Activated naive CD4-positive, alpha-beta T cell treated with anti-CD3 and anti-CD28 coated beads, Interleukin-2, amount 50 U/mL, for 72 hours (primary cell): ENCODE data around the gene PTPRT. TPM values are rescaled to one million over a fixed set of nuclear protein-coding genes. Genes with fewer than 3 reads are reported as not detected.

Experiments used
- ATAC-seq, 2 donors: fragments of 150-1000 bp; cut with Tn5 transposase; 2 replicates each; pipeline ENCODE4 v1.10.0; 2021; ENCODE audit warnings: mild to moderate bottlenecking in 2 of 2, moderate library complexity in 2 of 2
- DNase-seq, 2 donors: peaks; one replicate each; pipeline ENCODE4 v3.0.0; 2021 to 2022; ENCODE audit warnings: low spot score in 2 of 2
- H3K27ac Mint-ChIP-seq, 2 donors: one replicate each; pipeline ENCODE4 v1.8.0; 2022; ENCODE audit warnings: mild to moderate bottlenecking in 2 of 2, mixed read lengths in 2 of 2
- H3K36me3 Mint-ChIP-seq, 2 donors: one replicate each; pipeline ENCODE4 v1.8.0; 2022; ENCODE audit warnings: mixed read lengths in 2 of 2
- H3K9me3 Mint-ChIP-seq, 2 donors: one replicate each; pipeline ENCODE4 v1.8.0; 2022; ENCODE audit warnings: mixed read lengths in 2 of 2
- total RNA-seq, 2 donors: library from RNA; stranded (reverse); gene quantifications; one replicate each; pipeline ENCODE4 v1.2.3, GENCODE V29; 2022

Gene PTPRT
- total RNA-seq, 2 donors from 2014 or later = not detected

DNA sequence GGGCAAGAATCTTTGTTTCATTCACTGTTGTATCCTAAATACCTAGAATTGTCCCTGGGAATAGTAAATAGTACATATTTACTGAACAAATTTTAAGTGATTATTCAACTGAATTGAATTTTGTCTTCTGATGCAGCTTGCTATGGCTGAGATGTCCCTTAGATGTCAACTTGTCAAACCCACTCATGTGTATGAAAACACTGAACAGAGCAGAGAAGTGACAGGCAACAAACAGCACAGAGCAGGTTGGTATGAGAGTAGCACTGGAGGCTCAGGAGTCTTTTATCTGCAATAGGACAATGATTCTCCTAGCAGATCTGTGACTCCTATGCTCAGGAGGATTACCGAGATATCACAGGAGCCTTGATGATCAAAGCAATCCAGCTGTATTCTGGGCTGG lies 1031.4 kb downstream of the PTPRT start:
- Mint-ChIP-seq H3K36me3 (no peaks in the 10 kb centered on the region), H3K9me3 (peaks cover 7 to 15% of the 10 kb centered on the region in 2 donors)
- no peak for ATAC-seq

DNA sequence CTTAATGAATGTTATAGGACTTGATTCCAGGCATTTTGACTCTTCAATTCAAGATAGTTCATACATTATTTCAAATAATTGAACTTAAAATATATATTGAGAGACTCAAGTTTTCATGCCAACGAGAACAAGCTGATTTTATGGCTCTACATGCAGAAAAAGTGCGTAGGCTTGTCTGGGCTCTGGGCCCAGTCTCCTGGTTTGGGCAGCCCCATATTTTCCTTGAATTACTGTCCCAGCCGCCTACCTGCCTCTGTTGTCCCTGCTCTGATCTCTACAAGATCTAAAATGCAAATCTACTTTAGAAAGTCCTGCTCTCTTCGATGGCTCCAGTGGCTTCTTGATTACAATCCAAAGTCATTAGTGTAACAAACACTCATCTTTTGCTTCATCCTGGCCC lies 1034.1 kb downstream of the PTPRT start:
- ATAC-seq (no peak), DNase-seq (no peak)
- Mint-ChIP-seq H3K36me3 (no peaks in the 10 kb centered on the region), H3K27ac (no peak overlapping the region), H3K9me3 (peaks cover 4 to 26% of the 10 kb centered on the region in 2 donors)

More for the DNA sequence above, 1031.4 kb downstream of the PTPRT start:
- no peak overlapping the region for H3K27ac Mint-ChIP-seq
- DNase-seq = no peak

DNA sequence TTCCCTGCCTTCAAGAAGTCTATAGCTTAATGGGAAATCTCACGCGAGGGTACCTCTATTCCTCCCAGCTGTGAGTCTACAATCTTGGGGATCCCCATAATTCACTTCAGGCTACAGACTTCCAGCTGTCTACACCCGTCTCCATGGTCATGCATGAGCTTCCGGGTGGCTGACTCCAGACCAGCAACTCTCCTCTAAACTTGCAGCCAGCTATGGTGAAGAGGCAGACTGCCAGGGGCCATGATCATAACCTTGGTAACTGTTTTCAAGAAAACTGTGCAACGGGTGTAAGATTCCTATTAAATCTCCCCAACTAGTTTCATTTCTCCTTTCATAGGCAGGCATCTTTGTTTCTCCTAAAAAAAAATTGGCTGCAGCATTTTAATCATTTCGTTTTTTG lies 1037.1 kb downstream of the PTPRT start:
- DNase-seq = no peak
- Mint-ChIP-seq H3K27ac (no peak overlapping the region), H3K36me3 (no peaks in the 10 kb centered on the region), H3K9me3 (peaks cover 4 to 26% of the 10 kb centered on the region in 2 donors)
- ATAC-seq = no peak

DNA sequence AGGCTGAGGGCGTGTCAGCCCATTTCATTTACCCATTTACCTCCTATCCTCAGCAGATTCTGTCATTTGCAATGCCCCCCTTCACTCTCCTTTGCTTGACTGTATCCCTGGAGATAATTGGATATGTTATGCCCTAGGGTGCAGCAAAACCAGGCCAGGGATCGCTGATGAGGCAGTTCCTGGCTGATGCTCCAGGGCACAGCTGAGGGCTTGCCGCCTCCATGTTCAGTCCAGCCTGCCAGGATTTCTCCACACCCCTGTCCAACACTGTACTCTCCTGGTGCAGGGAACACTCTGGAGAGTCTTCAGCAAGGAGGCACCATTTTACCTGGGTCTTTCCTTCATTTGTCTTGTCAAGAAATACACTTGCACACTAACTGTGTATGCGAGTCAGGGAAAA lies 1039.5 kb downstream of the PTPRT start:
- DNase-seq (no peak), ATAC-seq (no peak)
- peaks cover 0 to 14% of the 10 kb centered on the region in 2 donors for H3K9me3 Mint-ChIP-seq
- H3K36me3 Mint-ChIP-seq = no peaks in the 10 kb centered on the region
- no peak overlapping the region for H3K27ac Mint-ChIP-seq

DNA sequence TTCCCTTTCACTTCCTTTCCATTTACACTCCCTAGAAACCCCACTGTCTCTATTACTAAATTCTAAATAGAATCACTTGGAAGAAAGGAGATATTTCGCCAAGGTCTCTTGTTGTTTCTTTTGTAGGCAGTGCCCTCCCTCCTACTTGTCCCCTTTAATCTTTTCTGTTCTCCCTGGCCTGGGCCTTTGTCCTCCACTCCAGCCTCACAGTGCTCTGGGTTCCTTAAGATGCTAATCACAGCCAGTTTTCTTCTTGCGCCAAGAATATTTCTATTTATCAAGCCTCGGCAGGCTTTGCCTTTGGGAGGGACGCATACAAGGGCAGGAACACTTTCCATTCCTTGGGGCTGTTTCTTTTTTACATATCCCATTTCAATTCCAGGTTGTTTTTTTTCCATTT lies 1051.0 kb downstream of the PTPRT start:
- no peak for ATAC-seq
- no peak overlapping the region for H3K27ac Mint-ChIP-seq
- no peak for DNase-seq
- no peaks in the 10 kb centered on the region for H3K36me3 Mint-ChIP-seq
- H3K9me3 Mint-ChIP-seq = peaks cover 8 to 11% of the 10 kb centered on the region in 2 donors

DNA sequence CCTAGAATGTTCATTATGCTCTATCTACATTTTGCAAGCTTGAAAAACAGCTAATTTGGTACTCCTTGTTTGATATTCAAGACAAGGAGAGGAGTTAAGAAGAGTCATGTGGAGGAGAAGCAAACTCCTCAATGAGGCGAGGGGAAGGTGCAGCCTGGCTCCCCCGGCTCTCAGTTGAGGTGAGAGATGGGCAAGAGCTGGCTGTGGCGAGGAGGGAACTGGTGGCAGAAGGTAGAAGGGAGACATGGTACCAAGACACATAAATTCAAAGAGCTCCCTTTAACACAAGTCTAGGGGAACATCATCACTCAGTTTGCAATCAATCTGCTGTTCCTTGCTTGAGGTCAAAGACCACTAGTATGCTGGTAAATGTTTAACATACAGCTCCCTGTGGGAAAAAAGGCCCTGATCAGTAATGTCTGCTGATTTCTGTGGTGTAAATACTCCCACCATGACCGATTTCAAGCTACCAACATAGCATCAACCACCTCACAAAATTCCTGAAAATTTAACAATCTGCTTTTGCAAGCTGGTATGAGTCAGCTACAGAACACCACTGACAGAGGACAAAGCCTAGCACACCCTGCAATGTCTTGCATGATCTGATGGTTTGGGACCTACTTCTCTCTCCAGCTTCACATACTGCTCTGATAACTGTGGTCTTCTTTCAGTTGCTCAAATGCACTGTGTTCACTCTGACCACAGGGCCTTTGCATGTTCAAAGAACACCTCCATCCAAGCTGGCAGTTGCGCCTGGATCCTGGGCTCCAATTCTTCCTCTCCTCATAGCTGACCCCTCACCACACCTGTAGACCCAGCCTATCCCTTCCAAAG lies 1055.2 kb downstream of the PTPRT start:
- peaks cover 0 to 5% of the 10 kb centered on the region in 2 donors for H3K9me3 Mint-ChIP-seq
- no peak overlapping the region for H3K27ac Mint-ChIP-seq
- no peaks in the 10 kb centered on the region for H3K36me3 Mint-ChIP-seq
- no peak for DNase-seq
- no peak for ATAC-seq

DNA sequence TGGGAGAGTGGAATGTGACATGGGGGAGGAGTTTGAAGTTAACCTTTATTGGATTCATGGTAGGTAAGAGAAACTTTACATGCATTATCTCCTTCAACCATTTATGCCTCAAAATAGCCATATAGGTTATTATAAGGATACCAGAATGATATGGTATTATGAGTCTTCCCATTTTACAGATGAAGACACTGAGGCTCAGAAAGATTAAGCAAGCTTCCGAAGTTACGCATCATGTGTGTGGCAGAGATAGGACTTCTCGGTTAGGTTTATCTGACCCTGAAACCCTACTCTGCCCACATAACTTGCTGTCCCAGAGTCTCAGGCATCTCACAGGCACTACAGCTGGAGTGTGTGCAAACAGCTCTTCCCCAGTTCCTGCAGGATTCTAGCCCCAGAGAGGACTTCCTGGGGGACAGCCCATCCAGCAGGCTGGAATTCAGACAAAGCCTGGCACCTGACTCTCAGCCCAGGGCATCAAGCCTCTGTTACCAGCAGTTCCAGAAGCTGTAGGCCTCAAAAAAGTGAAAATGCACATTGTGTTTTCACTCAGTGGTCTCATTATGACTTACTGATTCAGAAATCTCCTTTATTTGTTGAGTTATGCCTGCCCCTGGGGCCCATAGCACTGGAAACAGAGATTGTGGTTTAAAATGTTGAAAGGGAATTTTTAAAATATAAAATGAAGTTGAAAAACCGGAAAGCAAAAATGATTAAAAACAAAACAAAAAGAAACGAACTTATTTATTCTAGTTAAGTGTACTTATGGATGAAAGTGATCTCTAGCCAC lies 1058.7 kb downstream of the PTPRT start:
- no peak overlapping the region for H3K27ac Mint-ChIP-seq
- ATAC-seq (no peak), DNase-seq (no peak)
- H3K9me3 Mint-ChIP-seq = peaks cover 3% of the 10 kb centered on the region in 2 donors
- no peaks in the 10 kb centered on the region for H3K36me3 Mint-ChIP-seq

DNA sequence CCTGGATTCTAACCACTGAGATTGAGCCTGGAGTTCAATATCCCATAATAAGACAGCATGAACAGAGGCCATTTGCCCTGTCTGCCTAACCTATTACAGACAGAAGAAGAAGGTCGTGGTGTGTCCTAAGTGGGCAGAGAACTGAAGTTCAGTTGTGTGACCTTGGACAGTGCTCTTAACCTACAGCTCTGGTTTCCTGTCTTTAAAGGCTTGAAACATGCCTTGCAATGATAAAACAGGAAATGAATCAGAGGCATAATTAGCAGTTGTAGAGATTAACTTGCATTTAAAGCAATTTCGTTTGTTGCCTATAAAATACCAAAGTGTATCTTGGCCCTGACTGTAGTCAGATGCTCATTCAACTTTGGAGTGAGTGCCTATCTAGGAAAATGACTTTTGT lies 1064.3 kb downstream of the PTPRT start:
- DNase-seq = no peak
- Mint-ChIP-seq H3K9me3 (peaks cover 3 to 13% of the 10 kb centered on the region in 2 donors), H3K36me3 (no peaks in the 10 kb centered on the region), H3K27ac (no peak overlapping the region)
- ATAC-seq = no peak

DNA sequence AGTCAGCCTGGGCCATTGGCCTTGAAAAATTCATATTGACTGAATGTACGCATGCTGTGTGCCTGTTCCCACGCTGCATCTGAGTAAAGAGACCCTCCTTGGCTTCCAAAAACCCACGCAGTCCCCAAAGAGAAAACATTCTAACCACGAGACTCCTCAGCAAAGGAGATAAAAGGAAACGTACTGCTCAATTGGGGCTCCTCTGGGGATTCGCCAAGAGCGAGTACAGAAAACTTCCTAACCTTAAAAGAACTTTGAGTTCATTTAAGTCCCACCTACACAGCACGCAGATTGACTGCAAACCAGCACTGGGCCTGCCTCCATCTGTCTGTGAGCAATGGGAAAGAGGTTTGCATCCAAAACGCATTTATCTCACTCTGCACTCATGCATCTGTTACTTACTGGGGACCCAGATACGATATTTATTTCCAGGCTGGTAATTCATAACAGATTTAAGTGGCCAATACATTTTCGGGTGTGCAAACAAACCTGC lies 1065.7 kb downstream of the PTPRT start:
- no peak overlapping the region for H3K27ac Mint-ChIP-seq
- ATAC-seq (no peak), DNase-seq (no peak)
- H3K9me3 Mint-ChIP-seq = peaks cover 3 to 13% of the 10 kb centered on the region in 2 donors
- no peaks in the 10 kb centered on the region for H3K36me3 Mint-ChIP-seq

DNA sequence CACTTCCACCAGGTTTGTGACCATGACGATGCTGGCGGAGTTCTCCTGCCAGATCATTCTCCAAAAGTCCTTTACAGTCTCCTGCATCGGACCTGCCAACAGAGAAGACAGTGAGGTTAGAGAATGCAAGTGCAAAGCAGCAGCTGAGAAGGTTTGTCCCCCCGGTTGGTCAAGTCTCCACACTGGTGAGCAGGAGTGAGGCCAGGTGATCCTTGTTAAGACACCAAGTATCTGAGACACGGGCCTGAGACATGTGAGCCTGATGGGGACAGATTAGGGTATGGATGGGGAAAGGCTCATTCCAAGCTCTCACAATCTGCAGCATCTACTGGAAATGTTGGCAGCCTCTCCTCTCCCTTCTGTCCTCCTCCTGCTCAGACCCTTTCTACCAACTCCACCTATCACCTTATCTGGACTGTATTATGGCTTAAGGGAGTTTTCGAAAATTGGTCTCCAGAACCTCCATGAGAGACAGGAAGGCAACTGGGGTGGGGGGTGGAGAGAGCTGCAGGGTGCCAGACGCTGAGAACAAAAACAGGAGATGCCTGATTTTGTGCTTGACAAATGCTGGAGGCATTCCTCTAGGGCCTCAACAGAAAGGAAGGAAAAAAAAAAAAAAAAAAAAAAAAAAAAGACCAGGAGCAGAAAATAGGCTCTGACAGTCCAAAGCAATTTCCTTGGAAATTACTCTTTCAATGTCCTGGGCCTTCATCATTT lies 1071.1 kb downstream of the PTPRT start:
- ATAC-seq (no peak), DNase-seq (no peak)
- Mint-ChIP-seq H3K27ac (no peak overlapping the region), H3K9me3 (peaks cover 0 to 14% of the 10 kb centered on the region in 2 donors), H3K36me3 (no peaks in the 10 kb centered on the region)

DNA sequence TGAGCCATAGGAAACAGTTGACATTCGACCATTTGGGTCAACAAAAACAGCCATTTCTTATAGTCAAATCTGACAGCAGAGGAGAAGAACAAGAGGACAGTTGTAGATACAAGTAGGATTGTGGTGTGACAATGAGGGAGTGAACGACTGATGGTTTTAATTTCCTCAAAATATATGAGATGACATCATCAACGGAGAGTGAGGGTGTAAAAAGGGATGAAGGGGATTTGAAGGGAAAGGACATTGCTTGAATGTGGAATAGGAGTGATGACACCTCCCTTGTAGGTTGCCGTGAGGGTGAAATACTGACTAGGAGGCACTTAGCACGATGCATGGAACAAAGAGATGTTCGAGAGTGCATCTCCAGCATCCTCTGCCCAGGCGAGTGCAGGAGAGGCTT lies 1071.7 kb downstream of the PTPRT start:
- no peak for ATAC-seq
- Mint-ChIP-seq H3K9me3 (peaks cover 0 to 13% of the 10 kb centered on the region in 2 donors), H3K27ac (no peak overlapping the region)

DNA sequence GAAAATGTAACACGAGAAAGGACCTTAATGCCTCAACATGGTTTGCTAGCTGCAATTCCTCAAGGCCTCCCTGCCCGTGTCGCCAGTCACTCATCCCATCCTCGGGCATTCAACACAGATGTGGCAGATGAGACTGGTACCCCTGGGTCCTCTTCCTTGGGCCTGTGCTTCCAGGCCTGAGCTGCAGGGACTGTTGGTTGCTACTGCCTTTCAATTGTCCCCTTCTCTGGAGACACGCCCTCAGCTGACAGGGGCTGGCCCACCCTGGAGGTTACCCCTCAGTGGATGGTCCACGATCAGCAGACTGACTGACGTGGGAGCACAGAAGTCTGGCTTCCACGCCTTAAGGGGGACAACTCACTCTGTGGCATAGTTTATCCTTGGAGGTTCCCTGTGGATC lies 1076.5 kb downstream of the PTPRT start:
- no peak overlapping the region for H3K27ac Mint-ChIP-seq
- no peaks in the 10 kb centered on the region for H3K36me3 Mint-ChIP-seq
- no peak for ATAC-seq
- H3K9me3 Mint-ChIP-seq = peaks cover 3 to 8% of the 10 kb centered on the region in 2 donors
- DNase-seq = no peak

More for the DNA sequence above, 1071.7 kb downstream of the PTPRT start:
- DNase-seq = no peak
- no peaks in the 10 kb centered on the region for H3K36me3 Mint-ChIP-seq

DNA sequence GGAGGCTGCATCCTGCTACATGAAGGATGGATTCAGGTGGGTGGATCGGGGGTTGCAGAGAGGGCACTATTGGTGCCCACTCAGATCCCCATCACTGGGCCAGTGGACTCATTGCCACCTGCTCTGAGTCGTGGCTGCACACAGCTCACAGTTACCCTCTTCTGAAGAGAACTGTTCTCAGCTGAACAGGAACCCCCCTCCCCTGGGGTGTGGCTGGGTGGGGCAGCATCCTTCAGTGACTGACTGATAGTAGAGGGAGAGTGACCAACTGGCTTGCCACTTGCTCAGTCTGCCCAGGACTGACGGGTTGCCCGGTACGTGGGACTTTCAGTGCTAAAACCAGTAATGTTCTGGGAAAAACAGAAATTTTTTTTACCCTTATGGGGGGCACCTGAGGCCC lies 1077.5 kb downstream of the PTPRT start:
- no peaks in the 10 kb centered on the region for H3K36me3 Mint-ChIP-seq
- H3K9me3 Mint-ChIP-seq = peaks cover under 1 to 3% of the 10 kb centered on the region in 2 donors
- no peak overlapping the region for H3K27ac Mint-ChIP-seq
- no peak for DNase-seq
- ATAC-seq = no peak

DNA sequence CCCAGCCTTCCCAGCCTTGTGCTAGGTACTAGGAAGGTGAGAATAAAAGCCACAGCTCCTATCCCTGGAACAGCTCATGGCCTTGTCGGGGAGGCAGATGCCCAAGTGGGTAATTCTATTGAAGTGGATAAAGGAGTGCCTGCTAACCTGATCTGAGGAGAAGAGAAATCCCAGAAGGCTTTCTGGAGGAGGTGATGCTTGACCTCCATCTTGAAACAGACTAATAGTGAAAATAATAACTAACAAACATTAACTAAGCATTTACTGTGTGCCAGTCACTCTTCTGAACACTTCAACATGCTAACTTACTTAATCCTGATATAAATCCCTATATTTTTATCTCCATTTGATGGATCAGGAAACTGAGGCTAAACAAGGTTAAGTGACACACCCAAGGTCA lies 1078.4 kb downstream of the PTPRT start:
- peaks cover 3 to 4% of the 10 kb centered on the region in 2 donors for H3K9me3 Mint-ChIP-seq
- H3K36me3 Mint-ChIP-seq = no peaks in the 10 kb centered on the region
- no peak for ATAC-seq
- no peak overlapping the region for H3K27ac Mint-ChIP-seq
- no peak for DNase-seq

DNA sequence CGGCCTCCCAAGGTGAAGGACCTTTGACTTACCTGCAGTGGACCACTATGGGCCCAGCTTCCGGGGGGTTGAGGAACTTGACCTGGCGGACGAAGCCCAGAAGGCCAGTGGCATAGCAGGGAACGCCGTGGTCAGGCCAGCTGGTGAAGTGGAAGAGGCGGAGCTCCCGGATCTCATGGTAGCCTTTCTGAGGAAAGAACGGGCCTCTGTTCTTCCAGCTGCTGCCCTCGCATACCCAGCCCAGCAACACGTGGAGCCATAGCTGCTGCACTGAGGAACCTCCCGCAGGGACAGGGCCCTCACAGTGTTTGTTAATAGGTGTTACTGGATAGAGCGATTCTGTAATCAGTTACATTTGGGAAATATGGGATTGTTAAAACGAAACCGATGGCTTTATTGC lies 1079.4 kb downstream of the PTPRT start:
- no peak for DNase-seq
- Mint-ChIP-seq H3K27ac (no peak overlapping the region), H3K9me3 (peaks cover 3 to 4% of the 10 kb centered on the region in 2 donors), H3K36me3 (no peaks in the 10 kb centered on the region)
- no peak for ATAC-seq

DNA sequence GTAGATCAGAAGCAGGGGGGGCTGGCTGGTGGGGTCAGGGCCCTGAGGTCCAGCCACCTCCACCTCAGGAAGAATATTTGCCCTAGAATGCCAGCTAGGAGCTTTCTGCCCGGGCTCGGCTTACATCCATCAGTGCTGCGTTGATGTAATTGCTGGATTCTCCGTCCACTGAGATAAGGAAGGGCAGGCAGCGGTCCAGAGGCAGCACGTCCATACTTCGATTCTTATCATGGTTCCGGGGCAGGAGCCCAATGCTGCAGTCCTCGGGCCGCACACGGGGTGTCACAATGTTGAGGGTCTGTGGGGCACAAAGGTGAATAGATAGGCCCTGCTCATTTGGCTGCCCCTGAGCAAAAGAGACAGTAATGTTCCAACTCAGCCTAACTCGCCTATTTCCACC lies 1087.7 kb downstream of the PTPRT start:
- Mint-ChIP-seq H3K27ac (no peak overlapping the region), H3K36me3 (no peaks in the 10 kb centered on the region), H3K9me3 (peaks cover 0 to 2% of the 10 kb centered on the region in 2 donors)
- DNase-seq = no peak
- no peak for ATAC-seq
